ENCODE data around the gene LPXN.

GRCh38 chr11:58530236-58530635, 45.4 kb downstream of the LPXN start:
- TF ChIP-seq EZH2 (IDR thresholded peaks at IDR 0.05; ENCODE audit: insufficient read depth, poor library complexity, severe bottlenecking) (no peak), EZH2phosphoT487 (IDR thresholded peaks at IDR 0.05; ENCODE audit: insufficient read depth, low read depth) (no peak)
